ENCODE results near the gene PHTF1.

PHTF1 gene

GRCh38 chr1:113670650-113671049, 88.6 kb downstream of the PHTF1 start:
- DNase-seq (ENCODE audit: low read depth in 1 of 2, low spot score in 1 of 2) = no peak

GRCh38 chr1:113669988-113670387, 89.3 kb downstream of the PHTF1 start:
- no peak for DNase-seq (ENCODE audit: low read depth in 1 of 2, low spot score in 1 of 2)

GRCh38 chr1:113666126-113666525, 93.2 kb downstream of the PHTF1 start:
- DNase-seq (ENCODE audit: low read depth in 1 of 2, low spot score in 1 of 2) = no peak

- no peak for DNase-seq (ENCODE audit: low read depth in 1 of 2, low spot score in 1 of 2)
These were observed 94.2 kb downstream of the PHTF1 start for GRCh38 chr1:113665071-113665470.

GRCh38 chr1:113663165-113663951, 95.9 kb downstream of the PHTF1 start:
- no peak for DNase-seq (ENCODE audit: low read depth in 1 of 2, low spot score in 1 of 2)

GRCh38 chr1:113662101-113662500, 97.2 kb downstream of the PHTF1 start:
- no peak for DNase-seq (ENCODE audit: low read depth in 1 of 2, low spot score in 1 of 2)

- no peak for DNase-seq (ENCODE audit: low read depth in 1 of 2, low spot score in 1 of 2)
These were observed 99.2 kb downstream of the PHTF1 start for GRCh38 chr1:113660088-113660487.

- no peak for DNase-seq (ENCODE audit: low read depth in 1 of 2, low spot score in 1 of 2)
These were observed 99.7 kb downstream of the PHTF1 start for GRCh38 chr1:113659556-113659955.

- no peak for DNase-seq (ENCODE audit: low read depth in 1 of 2, low spot score in 1 of 2)
These were observed 100.3 kb downstream of the PHTF1 start for GRCh38 chr1:113659035-113659434.

GRCh38 chr1:113657556-113658063, 101.7 kb downstream of the PHTF1 start:
- DNase-seq (ENCODE audit: low read depth in 1 of 2, low spot score in 1 of 2) = no peak

GRCh38 chr1:113657126-113657525, 102.2 kb downstream of the PHTF1 start:
- DNase-seq (ENCODE audit: low read depth in 1 of 2, low spot score in 1 of 2) = no peak

- no peak for DNase-seq (ENCODE audit: low read depth in 1 of 2, low spot score in 1 of 2)
These were observed 104.4 kb downstream of the PHTF1 start for GRCh38 chr1:113654883-113655282.

- no peak for DNase-seq (ENCODE audit: low read depth in 1 of 2, low spot score in 1 of 2)
These were observed 105.5 kb downstream of the PHTF1 start for GRCh38 chr1:113653741-113654140.

- DNase-seq (ENCODE audit: low read depth in 1 of 2, low spot score in 1 of 2) = no peak
These were observed 106.5 kb downstream of the PHTF1 start for GRCh38 chr1:113652771-113653170.

- no peak for DNase-seq (ENCODE audit: low read depth in 1 of 2, low spot score in 1 of 2)
These were observed 110.8 kb downstream of the PHTF1 start for GRCh38 chr1:113648478-113648877.

- DNase-seq (ENCODE audit: low read depth in 1 of 2, low spot score in 1 of 2) = no peak
These were observed 112.1 kb downstream of the PHTF1 start for GRCh38 chr1:113647164-113647563.
